Ramos (cell line): ENCODE data around the gene NRXN2.
"Not testable (repeated sequence)": the region's sequence is repeated elsewhere in the genome, so short reads cannot be mapped to it uniquely, and the experiment has no call there.

Experiments used
- in situ Hi-C: fragments of 300-500 bp; cut with MboI; formaldehyde crosslinking; loops from one replicate; pipeline ENCODE4 v1.14.3; 2022; ENCODE audit warnings: low sequenced_read_pairs; ENCODE audit not compliant: unreplicated experiment

Gene NRXN2

GRCh38 chr11:64562723-64563351 lies 160.2 kb downstream of the NRXN2 start:
- in situ Hi-C loops: no loop called here

DNA sequence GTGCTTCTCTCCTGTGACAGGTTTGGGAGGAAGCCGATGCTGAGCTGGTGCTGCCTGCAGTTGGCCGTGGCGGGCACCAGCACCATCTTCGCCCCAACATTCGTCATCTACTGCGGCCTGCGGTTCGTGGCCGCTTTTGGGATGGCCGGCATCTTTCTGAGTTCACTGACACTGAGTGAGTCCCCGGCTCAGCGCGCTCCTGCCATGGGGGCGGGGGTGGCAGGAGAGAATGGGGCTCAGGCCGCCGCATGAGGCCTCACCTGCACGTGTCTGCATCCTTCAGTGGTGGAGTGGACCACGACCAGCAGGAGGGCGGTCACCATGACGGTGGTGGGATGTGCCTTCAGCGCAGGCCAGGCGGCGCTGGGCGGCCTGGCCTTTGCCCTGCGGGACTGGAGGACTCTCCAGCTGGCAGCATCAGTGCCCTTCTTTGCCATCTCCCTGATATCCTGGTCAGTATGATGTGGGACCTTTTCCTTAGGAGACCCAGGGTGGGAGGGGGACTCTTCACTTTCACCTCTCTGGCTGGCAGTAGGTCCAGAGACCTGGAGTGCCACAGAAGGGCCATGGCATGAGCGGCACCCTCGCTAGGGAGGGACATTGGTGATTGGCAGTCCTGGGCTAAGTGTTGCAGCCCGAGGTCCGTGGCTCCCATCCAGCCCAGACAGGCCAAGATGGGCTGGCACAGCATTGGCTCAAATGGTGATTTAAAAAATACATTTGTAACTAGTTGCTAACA lies 160.8 kb downstream of the NRXN2 start:
- in situ Hi-C loops: no loop called here

GRCh38 chr11:64561429-64561828 lies 161.6 kb downstream of the NRXN2 start:
- in situ Hi-C loops: not testable (repeated sequence)

- in situ Hi-C loops: no loop called here
These were observed 162.1 kb downstream of the NRXN2 start for GRCh38 chr11:64560941-64561340.

GRCh38 chr11:64560139-64560771 lies 162.7 kb downstream of the NRXN2 start:
- in situ Hi-C loops: no loop called here

DNA sequence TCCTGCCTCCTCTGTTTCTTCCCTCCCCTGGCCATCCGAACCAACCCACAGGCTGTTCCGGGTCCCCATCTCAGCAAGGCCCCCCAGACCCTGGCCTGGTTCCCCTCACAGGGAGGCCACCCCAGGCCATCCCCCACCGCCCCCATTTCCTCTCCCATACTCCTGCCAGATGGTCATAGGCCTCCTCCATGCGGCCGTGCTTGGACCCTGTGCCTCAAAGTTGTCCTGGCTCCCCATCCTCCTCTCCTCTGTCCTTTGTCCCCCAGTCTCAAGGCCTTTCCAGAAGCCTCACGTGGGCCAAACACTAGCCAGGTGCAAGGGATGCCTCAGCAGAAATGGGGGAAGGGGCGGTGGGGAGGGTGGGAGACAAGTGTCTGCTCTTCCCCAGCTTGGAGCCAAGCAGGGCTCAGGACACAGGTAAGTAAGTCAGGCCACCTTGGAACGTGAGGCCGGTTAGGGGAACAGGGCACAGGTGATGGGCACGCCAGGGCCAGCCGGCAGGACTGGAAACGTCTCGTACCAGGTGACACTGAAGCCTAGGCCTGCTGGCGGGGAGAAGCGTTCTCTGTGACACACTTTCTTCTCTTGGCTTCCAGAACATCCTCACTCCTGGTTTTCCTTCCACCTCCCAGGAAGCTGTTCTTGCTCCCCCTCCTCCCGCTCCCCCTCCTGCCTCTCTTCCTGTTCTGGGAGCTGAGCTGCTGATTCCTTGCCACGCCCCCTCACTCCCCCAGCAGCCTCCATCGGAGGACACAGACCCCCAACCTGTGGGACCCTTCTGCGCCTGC lies 163.5 kb downstream of the NRXN2 start:
- in situ Hi-C loops: no loop called here

- in situ Hi-C loops: no loop called here
These were observed 164.1 kb downstream of the NRXN2 start for GRCh38 chr11:64558869-64559268.

DNA sequence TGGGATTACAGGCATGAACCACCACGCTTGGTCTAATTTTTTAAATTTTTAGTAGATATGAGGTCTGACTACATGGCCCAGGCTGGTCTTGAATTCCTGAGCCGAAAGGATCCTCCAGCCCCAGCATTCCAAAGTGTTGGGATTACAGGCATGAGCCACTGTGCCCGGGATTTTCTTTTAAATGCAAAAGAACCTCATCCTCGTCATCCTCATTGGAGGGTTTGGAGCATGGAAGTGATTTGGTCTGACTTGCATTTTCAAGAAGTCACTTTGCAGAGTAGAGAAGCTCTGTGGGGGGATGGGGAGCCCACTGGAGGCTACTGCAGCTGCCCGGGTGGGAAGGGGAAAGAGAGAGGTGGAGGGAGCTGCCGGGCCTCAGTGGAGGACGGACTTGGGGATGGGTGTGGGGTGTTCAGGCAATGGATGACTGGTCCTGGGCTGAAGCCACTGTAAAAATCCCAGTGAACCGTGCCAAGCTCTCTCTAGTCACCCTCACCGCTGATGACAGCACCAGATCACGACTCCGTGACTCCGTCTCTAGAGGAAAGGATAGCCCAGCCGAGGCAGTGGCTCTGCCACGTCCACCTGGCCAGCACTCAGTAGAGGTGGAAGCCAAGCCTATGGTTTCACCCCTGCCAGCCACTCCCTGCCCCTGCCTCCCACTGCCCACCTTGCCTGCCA lies 164.8 kb downstream of the NRXN2 start:
- in situ Hi-C loops: no loop called here

DNA sequence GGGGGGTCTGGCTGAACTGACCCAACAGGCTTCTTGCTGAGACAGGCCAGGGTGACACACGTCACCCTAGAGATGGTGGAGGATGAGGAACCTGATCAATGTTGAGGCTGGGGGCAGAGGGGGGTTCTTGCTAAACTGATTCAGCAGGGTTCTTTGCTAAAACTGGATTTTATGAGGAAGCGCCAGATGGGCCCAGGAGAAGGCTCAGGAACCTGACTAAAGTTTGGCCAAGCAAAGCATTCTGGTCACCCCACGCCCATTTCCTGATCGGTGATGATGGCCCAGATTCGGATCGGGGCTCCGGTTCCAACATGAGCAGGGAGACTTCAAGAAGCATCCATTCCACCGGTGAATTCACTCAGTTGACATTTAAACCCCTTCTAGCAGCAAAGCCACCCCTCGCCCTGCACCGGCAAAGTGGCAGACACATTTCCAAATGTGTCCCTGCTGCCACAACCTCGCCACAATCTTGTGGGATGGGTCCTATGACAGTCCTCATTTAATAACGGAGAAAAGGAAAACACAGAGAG lies 166.2 kb downstream of the NRXN2 start:
- in situ Hi-C loops: no loop called here
